HG02852 (cell line): ENCODE measurements around the gene DEFB110.

ENCODE experiments used
- ATAC-seq: cut with Tn5 transposase; IDR thresholded peaks from one replicate; pipeline ENCODE4 v1.9.1; 2021; ENCODE audit warnings: mild to moderate bottlenecking, moderate library complexity; ENCODE audit not compliant: unreplicated experiment

The DEFB110 gene

DNA sequence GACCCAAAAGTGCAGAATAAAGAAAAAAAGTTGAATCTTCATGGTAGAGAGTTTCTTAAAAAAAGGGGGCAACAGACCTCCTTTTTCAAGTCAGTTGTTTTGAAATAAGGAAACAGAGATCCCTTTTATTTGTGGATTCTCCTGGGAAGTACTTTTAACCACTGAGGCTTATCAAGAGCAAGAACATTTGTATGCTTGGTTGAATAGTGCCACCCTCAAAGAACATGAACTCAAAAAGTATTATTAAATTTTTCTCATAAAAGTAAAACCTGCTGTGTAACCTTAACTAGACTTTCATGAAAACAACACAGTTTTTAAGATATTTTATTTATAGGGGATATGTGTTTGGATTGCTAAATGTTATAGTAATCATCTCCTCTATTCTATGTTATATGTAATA, at the start of gene DEFB110:
DEFB110 (minus strand) TSS at position 101 of the 400 bp plus-strand sequence; CDS start at position 42, 59 bp downstream.
- ATAC-seq, result no peak

DNA sequence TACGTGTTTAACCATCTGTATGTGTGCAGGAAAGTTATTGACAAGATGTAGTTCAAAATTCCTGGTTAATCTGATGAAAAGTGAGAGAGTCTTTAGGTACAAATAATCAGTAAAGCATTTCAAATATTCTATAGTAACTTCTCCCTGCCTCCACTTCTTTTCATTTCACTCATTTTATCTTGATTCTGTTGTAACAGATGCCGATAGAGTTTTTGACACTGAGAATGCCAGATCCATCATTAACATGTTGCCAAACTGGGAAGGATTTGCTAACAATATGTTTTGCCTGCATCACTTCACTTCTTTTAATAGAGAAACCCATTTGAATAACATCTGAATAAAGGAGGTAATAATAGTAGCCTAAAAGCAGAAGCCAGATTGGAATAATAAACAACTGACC, 48.3 kb upstream of the DEFB110 start:
- no peak for ATAC-seq

DNA sequence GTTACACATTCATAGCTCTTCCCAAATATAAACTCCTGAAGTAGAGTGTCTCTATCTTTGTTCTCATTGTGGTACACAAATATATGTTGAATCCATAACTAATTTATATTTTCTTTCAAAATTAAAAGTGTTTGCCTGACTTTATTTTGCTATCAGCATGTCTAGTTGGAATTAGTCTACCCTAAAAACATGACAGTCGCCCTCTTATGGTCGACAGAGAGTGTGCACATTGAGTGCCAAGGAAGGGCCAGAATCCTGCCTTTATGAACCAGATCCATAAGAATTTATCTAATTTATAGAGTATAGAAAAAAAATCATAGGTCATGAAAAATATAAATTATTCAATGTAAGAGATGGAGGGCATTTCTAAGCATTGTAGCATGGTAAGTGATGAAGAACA, 40.3 kb upstream of the DEFB110 start:
- ATAC-seq, result peak; percentile 61

DNA sequence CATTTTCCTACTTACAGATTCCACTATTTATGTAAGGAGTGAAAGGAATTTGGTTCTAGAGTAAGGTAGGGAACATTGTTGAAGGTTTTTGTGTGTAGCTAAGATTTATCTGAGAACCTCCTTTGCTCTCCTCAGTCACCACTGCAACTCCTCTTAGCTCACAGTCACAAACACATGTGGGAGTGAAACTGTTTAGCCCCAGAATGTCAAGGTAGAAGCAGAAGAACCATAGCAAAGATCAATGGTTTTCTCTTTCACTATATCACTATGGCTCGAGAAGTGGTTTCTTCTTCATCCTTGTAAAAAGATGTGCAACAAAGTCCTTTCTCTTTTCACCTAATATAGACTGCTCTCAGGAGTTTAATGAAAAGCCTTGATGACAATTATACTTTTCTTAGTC, 34.4 kb upstream of the DEFB110 start:
- peak; percentile 70 for ATAC-seq

DNA sequence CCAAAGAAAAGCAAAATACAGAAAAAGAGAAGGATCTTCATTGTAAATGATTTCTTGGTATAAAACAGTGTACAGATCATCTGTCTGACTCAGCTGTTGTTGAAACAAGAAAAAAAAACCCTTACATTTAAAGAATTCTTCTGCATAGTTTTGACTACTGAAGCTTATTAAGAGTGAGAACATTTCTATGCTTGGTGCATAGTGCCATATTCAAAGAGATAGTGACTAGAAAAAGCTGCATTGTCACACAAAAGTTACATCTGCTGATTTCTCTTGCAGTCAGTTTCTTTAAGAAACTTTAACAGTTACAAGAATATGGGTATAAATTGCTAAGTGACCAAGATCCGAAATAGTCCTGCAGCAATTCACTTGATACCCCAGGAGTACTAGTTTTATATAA, 28.0 kb upstream of the DEFB110 start, which contains the start of gene DEFB112:
DEFB112 (minus strand) TSS at position 101 of the 400 bp plus-strand sequence; CDS start at position 41, 60 bp downstream.
- no peak for ATAC-seq

GRCh38 chr6:50047026-50047425, 25.2 kb upstream of the DEFB110 start:
- no peak for ATAC-seq

DNA sequence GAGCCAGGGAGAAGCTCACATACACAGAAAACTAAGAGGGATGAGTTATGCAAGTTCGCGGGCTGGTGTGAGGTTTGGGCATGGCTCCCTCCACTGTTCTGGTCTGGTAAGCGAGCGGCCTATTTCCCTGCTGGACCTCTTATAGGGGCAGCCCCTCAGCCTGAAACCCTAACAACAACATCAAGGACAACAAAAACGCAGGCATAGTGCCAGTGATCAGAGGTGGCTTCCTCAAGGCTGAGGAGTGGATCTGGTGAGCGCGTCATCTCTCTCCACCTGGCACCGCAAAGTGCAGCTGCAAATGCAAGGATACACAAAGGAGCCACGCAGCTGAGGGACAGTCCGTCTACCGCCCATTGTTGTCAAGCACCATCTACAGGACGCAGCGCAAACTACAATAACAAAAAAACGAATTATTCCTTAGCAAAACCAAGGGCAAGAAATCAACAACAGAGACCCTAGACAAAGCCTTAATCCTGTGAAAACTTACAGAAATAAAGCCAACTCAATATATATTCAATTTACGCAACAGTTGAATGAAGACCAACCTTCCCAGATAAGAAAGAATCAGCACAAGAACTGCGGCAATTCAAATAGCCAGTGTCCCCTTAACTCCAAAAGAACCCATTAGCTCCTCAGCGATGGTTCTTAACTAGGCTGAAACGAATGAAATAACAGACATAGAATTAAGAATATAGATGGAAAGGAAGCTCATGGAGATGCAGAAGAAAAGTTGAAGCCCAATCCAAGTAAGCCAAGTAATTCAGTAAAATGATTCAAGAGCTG, 9.2 kb upstream of the DEFB110 start:
- no peak for ATAC-seq

DNA sequence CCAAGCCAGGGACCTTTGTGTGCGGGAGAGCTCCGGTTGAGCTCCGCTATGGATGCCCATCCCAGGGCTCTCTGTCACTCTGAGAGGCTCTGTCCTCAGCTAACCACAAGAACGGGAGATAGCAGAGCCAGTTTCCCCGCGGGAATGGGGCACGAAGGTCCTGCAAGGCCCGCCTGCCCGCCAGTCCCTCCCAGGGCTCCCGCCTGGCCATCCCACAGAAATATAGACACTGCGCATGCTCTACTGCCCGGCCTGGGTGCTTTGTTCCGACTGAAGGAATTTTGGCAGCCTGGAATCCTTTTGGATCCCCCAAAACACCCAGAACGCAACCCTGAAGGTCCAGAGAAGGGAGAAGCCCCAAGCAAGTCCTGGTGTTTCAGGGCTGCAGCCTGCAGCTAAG, 8.6 kb upstream of the DEFB110 start:
- no peak for ATAC-seq

GRCh38 chr6:50025258-50025657, 3.5 kb upstream of the DEFB110 start:
- no peak for ATAC-seq

DNA sequence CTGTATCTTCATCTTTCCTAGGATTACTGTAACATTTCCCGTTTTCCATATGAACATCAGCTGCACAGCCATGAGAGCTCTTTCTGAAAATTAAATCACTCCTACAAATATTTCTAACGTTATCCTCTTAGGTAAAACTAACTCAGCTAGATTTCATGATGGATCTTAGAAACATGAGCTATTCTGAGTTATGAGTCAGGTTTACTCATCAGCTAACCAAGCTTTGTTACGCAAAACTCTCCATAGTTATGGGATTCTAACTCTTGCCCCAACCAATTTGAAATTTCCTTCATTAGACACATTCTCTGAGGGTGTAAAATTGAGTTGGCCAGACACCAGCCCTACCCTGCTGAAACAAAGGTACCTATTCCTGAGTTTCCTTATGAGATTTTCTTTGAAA, 14.0 kb downstream of the DEFB110 start:
- ATAC-seq, result no peak

DNA sequence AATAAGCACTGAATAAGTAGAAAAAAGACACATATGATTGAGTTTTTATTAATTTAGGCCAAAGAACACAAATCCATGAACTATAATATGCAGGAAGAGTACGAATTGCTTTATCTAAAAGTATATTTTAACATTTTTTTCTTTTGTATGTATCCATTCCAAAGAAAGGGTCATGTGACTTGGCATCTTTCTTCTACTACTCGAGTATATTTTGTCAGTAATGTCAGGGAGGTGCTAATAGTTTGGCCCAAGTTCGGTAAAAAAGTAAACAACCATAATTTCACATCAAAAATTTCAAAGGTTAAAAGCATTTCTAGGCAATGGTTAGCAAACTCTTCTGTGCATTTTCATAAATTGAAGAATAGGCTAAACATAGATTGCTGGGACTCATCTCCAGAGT, 18.7 kb downstream of the DEFB110 start:
- ATAC-seq, result no peak

GRCh38 chr6:49995278-49995677, 26.5 kb downstream of the DEFB110 start:
- ATAC-seq, result no peak

DNA sequence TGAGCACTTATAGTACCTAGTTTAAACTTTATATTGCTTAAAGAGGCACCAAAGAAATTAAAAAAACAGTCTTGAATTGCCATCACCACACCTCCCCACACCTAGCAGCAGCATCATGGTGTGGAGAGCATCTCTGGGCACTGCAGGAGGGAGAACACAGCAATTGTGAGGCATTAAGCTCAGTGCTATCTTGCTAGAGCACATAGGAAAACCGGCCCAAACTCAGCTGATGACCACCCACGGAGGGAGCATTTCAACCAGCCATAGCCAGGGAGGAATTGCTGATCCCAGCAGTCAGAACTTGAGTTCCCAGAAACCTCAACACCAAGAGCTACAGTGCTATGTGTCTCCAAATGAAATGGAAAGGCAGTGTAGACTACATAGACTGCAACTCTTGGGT, 32.9 kb downstream of the DEFB110 start:
- no peak for ATAC-seq

- no peak for ATAC-seq
Measured at GRCh38 chr6:49987749-49988148, 34.0 kb downstream of the DEFB110 start.

DNA sequence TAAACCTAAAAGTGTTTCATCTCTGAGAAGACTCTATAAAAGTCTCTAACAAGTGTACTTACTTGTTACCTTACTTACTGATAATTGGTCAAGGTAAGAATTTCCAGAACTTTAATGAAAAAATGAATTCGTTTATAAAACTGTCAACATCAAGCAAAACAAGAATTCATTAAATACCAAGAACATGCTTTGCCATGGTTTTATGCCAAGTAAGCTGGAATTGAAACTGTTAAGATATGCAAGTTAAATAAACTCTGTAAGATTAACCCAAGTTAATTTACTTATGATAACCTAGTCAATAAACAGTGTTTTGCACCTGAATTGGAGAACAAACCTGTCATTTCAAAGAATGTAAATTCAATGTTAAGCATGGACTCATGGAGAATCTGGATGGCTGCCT, 35.2 kb downstream of the DEFB110 start:
- ATAC-seq, result no peak

DNA sequence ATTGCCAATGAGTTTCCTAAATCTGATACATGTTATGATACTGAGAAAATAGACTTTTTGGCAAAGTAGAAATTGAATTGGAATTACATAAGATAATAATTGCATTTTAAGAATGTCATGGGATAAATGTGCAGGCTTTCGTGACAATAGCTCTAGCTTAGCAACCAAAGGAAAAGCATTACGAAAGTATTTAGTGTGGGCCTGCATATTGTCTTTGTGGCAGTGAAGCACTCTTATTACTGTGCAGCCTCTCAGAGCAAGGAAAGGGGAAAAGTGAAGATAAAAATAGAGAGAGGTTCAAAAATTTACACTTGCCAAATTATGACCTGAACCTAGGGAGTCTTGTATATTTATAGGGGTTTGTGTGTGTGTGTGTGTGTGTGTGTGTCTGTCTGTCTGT, 39.7 kb downstream of the DEFB110 start:
- no peak for ATAC-seq

DNA sequence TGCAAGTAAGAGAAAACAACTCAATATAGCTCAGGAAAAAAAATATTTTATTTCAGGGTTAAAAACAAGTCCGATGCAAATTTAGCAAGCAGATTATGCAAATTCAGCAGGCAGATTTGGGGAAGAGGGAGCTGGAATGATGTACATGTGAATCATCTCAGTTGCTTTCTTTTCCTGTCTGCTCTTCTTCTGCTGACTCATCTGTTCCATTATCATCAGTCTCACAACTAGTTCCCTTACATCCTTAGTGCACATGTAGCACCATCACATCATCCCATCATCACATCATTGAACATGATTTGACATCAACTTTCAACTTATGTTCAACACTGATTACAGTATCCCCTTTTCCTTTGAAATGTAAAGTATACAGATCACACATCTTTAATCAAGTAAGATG, 40.9 kb downstream of the DEFB110 start:
- peak; percentile 68 for ATAC-seq

DNA sequence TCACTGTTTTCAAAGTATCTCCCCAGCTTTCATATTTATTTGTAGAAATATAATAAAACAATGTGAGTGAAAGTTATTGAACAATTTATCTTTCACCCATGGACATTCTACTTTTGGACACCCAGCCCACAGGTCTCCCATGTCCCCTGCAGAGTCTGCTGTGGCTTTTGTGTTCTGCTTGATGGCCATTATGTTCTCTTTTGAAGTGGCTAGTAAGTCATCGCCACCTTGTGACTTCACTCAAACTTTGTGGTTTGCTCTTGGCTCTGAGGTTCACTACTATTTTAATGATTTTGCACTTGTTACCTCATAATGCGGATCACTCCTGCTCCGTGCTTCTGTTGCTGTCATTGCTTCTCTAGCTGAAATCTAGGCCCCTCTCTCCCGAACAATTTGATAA, 42.2 kb downstream of the DEFB110 start:
- ATAC-seq, result peak; percentile 58

GRCh38 chr6:49978332-49979226, 43.2 kb downstream of the DEFB110 start:
- peak; percentile 40 for ATAC-seq

- ATAC-seq, result no peak
Measured at GRCh38 chr6:49969605-49970004, 52.2 kb downstream of the DEFB110 start, which contains the start of gene DEFB113. TSS of gene DEFB113 (minus strand) at chr6:49969625. CDS start at chr6:49969625, 0 bp downstream.
